Measurements from ENCODE around the gene BTBD2. TPM values are rescaled to one million over a fixed set of nuclear protein-coding genes. Genes with fewer than 3 reads are reported as not detected.

BTBD2 gene
- total and polyA plus RNA-seq, 9 donors: 14.4 to 131 (median 88.0) TPM

- WGBS, 3 donors: 56 to 64% (median 63%) methylated on average over 30 of the region's 30 CpGs
These were observed 23.8 kb upstream of the BTBD2 start for GRCh38 chr19:2039089-2039958.

GRCh38 chr19:2038284-2039088 lies 23.0 kb upstream of the BTBD2 start:
- WGBS, 3 donors: 38 to 61% (median 45%) methylated on average over 42 to 44 of the region's 44 CpGs
- no peak overlapping the region for H3K4me3 ChIP-seq
- H3K4me1 ChIP-seq (ENCODE audit: insufficient read depth): peaks cover 17% of the 10 kb centered on the region
- H3K27ac ChIP-seq: peak overlapping the region; percentile 9 to 93
- no peaks in the 10 kb centered on the region for H3K27me3 ChIP-seq
- DNase-seq: peak; percentile 17 to 68 (median 60)
- intact Hi-C loops (cut with DNase I): no loop called here
- TF ChIP-seq EP300 (IDR thresholded peaks at IDR 0.05): no peak
- no peak for TF ChIP-seq CTCF (IDR thresholded peaks at IDR 0.05)
- TF ChIP-seq POLR2A (IDR thresholded peaks at IDR 0.05): no peak
- H3K36me3 ChIP-seq: no peaks in the 10 kb centered on the region
- no peaks in the 10 kb centered on the region for H3K9me3 ChIP-seq

More at GRCh38 chr19:2039089-2039958, 23.8 kb upstream of the BTBD2 start:
- H3K4me1 ChIP-seq (ENCODE audit: insufficient read depth): peaks cover 17% of the 10 kb centered on the region
- no peaks in the 10 kb centered on the region for H3K36me3 ChIP-seq
- no peaks in the 10 kb centered on the region for H3K9me3 ChIP-seq
- intact Hi-C loops (cut with DNase I): no loop called here
- no peak overlapping the region for H3K4me3 ChIP-seq
- H3K27ac ChIP-seq: peak overlapping the region; percentile 35 to 93
- TF ChIP-seq CTCF (IDR thresholded peaks at IDR 0.05): no peak
- no peak for TF ChIP-seq POLR2A (IDR thresholded peaks at IDR 0.05)
- TF ChIP-seq EP300 (IDR thresholded peaks at IDR 0.05): no peak
- no peaks in the 10 kb centered on the region for H3K27me3 ChIP-seq
- DNase-seq: peak; percentile 33 to 63 (median 55)

- Histone ChIP-seq H3K27me3 (no peaks in the 10 kb centered on the region), H3K4me3 (no peak overlapping the region), H3K36me3 (no peaks in the 10 kb centered on the region), H3K9me3 (no peaks in the 10 kb centered on the region), H3K4me1 (ENCODE audit: insufficient read depth) (peaks cover 12% of the 10 kb centered on the region), H3K27ac (peak overlapping the region in 1 of 2 donors; percentile 93)
- TF ChIP-seq EP300 (IDR thresholded peaks at IDR 0.05) (no peak), CTCF (IDR thresholded peaks at IDR 0.05) (no peak), POLR2A (IDR thresholded peaks at IDR 0.05) (no peak)
- peak; percentile 37 to 61 (median 49) for DNase-seq
- 48 to 60% (median 50%) methylated on average over 24 of the region's 24 CpGs for WGBS, 3 donors
- intact Hi-C loops (cut with DNase I): no loop called here
These were observed 22.2 kb upstream of the BTBD2 start for GRCh38 chr19:2037651-2038255.

DNA sequence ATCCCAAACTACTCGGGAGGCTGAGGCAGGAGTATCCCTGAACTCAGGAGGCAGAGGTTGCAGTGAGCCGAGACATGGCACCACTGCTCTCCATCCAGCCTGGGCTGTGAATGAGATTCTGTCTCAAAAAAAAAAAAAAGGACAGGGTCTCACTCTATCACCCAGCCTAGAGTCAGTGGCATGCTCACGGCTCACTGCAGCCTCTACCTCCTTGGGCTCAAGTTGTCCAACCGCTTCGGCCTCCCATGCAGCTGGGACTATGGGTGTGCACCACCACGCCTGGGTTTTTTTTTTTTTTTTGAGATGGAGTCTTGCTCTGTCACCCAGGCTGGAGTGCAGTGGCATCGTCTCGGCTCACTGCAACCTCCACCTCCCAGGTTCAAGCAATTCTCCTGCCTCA lies 20.9 kb upstream of the BTBD2 start:
- Histone ChIP-seq H3K4me3 (no peak overlapping the region), H3K27me3 (no peaks in the 10 kb centered on the region), H3K4me1 (ENCODE audit: insufficient read depth) (peaks cover 14% of the 10 kb centered on the region), H3K9me3 (no peaks in the 10 kb centered on the region), H3K27ac (no peak overlapping the region), H3K36me3 (no peaks in the 10 kb centered on the region)
- TF ChIP-seq CTCF (IDR thresholded peaks at IDR 0.05) (no peak), POLR2A (IDR thresholded peaks at IDR 0.05) (no peak), EP300 (IDR thresholded peaks at IDR 0.05) (no peak)
- DNase-seq: no peak
- intact Hi-C loops (cut with DNase I): no loop called here
- WGBS, 3 donors: 91 to 93% (median 92%) methylated on average over 8 of the region's 8 CpGs
